Lower leg skin (tissue), 3 donors: ENCODE data around the gene UBAP1.

Experiments
- POLR2A ChIP-seq, 2 donors: fragments of 450-650 bp; IDR thresholded peaks; one replicate each; pipeline ENCODE4 v1.6.1; 2016 to 2017; ENCODE audit warnings: antibody characterized with exemption in 2 of 2, mild to moderate bottlenecking in 1 of 2, moderate library complexity in 1 of 2
- TF ChIP-seq, protein P1 (sequence below), 3 donors: fragments of 450-650 bp; IDR thresholded peaks; one replicate each; pipeline ENCODE4 v1.5.1; 2016; ENCODE audit warnings: antibody characterized with exemption in 3 of 3, mild to moderate bottlenecking in 3 of 3, moderate library complexity in 2 of 3

DNA sequence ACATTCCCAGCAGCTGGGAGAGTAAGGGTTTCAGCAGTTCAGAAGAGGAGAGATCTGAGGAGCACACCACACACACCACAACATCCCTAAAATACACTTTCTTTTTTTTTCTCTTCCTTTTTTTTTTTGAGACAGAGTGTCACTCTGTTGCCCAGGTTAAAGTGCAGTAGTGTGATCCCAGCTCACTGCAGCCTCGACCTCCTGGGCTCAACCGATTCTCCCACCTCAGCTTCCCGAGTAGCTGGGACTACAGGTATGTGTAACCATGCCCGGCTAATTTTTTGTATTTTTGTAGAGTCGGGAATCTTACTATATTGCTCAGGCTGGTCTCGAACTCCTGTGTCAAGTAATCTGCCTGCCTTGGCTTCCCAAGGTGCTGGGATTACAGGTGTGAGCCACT is 9.7 kb upstream of the UBAP1 start:
- TF ChIP-seq, protein P1, sequence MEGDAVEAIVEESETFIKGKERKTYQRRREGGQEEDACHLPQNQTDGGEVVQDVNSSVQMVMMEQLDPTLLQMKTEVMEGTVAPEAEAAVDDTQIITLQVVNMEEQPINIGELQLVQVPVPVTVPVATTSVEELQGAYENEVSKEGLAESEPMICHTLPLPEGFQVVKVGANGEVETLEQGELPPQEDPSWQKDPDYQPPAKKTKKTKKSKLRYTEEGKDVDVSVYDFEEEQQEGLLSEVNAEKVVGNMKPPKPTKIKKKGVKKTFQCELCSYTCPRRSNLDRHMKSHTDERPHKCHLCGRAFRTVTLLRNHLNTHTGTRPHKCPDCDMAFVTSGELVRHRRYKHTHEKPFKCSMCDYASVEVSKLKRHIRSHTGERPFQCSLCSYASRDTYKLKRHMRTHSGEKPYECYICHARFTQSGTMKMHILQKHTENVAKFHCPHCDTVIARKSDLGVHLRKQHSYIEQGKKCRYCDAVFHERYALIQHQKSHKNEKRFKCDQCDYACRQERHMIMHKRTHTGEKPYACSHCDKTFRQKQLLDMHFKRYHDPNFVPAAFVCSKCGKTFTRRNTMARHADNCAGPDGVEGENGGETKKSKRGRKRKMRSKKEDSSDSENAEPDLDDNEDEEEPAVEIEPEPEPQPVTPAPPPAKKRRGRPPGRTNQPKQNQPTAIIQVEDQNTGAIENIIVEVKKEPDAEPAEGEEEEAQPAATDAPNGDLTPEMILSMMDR (IDR thresholded peaks at IDR 0.05): no peak
- TF ChIP-seq POLR2A (IDR thresholded peaks at IDR 0.05): no peak
